ENCODE data around the gene BLOC1S5.
A peak's percentile ranks its signal among the peaks of the same experiment; 100 is the strongest.

The BLOC1S5 gene

GRCh38 chr6:7992002-7992815 lies 72.0 kb downstream of the BLOC1S5 start:
- TF ChIP-seq BACH2 (CRISPR knock-in tag; IDR thresholded peaks at IDR 0.05; ENCODE audit: borderline replicate concordance) (no peak), POU6F1 (CRISPR knock-in tag; IDR thresholded peaks at IDR 0.05; ENCODE audit: borderline replicate concordance, low read depth) (no peak), TSHZ2 (CRISPR knock-in tag; IDR thresholded peaks at IDR 0.05) (no peak), TOX (CRISPR knock-in tag; IDR thresholded peaks at IDR 0.05; ENCODE audit: borderline replicate concordance) (no peak), ISL1 (CRISPR knock-in tag; IDR thresholded peaks at IDR 0.05) (peak; percentile 88), ARNTL (CRISPR knock-in tag; IDR thresholded peaks at IDR 0.05; ENCODE audit: borderline replicate concordance, low read depth) (no peak), PPARA (CRISPR knock-in tag; IDR thresholded peaks at IDR 0.05; ENCODE audit: borderline replicate concordance) (no peak), ZFP30 (CRISPR knock-in tag; IDR thresholded peaks at IDR 0.05) (peak; percentile 53; the same call in 1 of the 2 replicates), ZNF70 (CRISPR knock-in tag; IDR thresholded peaks at IDR 0.05) (no peak), ZC3H10 (CRISPR knock-in tag; IDR thresholded peaks at IDR 0.05) (no peak), ZFP3 (CRISPR knock-in tag; IDR thresholded peaks at IDR 0.05) (no peak), PATZ1 (CRISPR knock-in tag; IDR thresholded peaks at IDR 0.05; ENCODE audit: borderline replicate concordance) (peak; percentile 69; the same call in 1 of the 2 replicates), ESRRG (CRISPR knock-in tag; IDR thresholded peaks at IDR 0.05) (no peak), CSDC2 (CRISPR knock-in tag; IDR thresholded peaks at IDR 0.05) (no peak; the same call in 1 of the 2 replicates), ZNF565 (CRISPR knock-in tag; conservative IDR thresholded peaks at IDR 0.05; ENCODE audit: low read depth) (no peak), ZNF8 (CRISPR knock-in tag; IDR thresholded peaks at IDR 0.05) (no peak), GLIS3 (CRISPR knock-in tag; IDR thresholded peaks at IDR 0.05) (no peak), OSR1 (CRISPR knock-in tag; IDR thresholded peaks at IDR 0.05) (no peak), TCF4 (CRISPR knock-in tag; IDR thresholded peaks at IDR 0.05; ENCODE audit: borderline replicate concordance) (0 out of 2 replicates have a peak, but pooled peaks have one; percentile 28), CSRNP3 (CRISPR knock-in tag; IDR thresholded peaks at IDR 0.05) (0 out of 2 replicates have a peak, but pooled peaks have one; percentile 9), RARB (CRISPR knock-in tag; IDR thresholded peaks at IDR 0.05) (no peak), SNAI2 (CRISPR knock-in tag; IDR thresholded peaks at IDR 0.05) (no peak), CREB5 (CRISPR knock-in tag; IDR thresholded peaks at IDR 0.05; ENCODE audit: low read depth) (peak; percentile 88)
- peak; percentile 85 for ATAC-seq

GRCh38 chr6:7991536-7991935 lies 72.7 kb downstream of the BLOC1S5 start:
- ATAC-seq, result no peak
- TF ChIP-seq OSR1 (CRISPR knock-in tag; IDR thresholded peaks at IDR 0.05) (no peak), GLIS3 (CRISPR knock-in tag; IDR thresholded peaks at IDR 0.05) (no peak)

Measured in SK-N-SH treated with all-trans-retinoic acid at 6 μM for 48 hours (cell line).